NCI-H1417 (cell line): ENCODE results near the gene ADSS2.
"Not testable (repeated sequence)": the region's sequence is repeated elsewhere in the genome, so short reads cannot be mapped to it uniquely, and the experiment has no call there.

Experiments used
- DNase-seq, 3 experiments: peaks; one replicate each; lab custom pipeline; 2025; lab: John Stamatoyannopoulos, UW

The ADSS2 gene

GRCh38 chr1:244365809-244366208, 85.9 kb downstream of the ADSS2 start:
- DNase-seq = no peak

DNA sequence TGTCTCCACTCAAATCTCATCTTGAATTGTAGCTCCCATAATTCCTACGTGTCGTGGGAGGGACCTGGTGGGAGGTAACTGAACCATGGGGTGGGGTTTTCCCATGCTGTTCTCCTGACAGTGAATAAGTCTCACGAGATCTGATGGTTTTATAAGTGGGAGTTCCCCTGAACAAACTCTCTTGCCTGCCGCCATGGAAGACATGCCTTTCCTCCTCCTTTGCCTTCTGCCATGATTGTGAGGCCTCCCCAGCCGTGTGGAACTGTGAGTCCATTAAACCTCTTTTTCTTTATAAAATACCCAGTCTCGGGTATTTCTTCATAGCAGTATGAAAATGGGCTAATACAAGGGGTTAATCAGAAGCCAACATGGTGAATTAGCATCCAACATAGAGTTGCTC, 86.4 kb downstream of the ADSS2 start:
- not testable (repeated sequence) for DNase-seq

- DNase-seq = no peak
These were observed 89.2 kb downstream of the ADSS2 start for GRCh38 chr1:244362476-244362875.

DNA sequence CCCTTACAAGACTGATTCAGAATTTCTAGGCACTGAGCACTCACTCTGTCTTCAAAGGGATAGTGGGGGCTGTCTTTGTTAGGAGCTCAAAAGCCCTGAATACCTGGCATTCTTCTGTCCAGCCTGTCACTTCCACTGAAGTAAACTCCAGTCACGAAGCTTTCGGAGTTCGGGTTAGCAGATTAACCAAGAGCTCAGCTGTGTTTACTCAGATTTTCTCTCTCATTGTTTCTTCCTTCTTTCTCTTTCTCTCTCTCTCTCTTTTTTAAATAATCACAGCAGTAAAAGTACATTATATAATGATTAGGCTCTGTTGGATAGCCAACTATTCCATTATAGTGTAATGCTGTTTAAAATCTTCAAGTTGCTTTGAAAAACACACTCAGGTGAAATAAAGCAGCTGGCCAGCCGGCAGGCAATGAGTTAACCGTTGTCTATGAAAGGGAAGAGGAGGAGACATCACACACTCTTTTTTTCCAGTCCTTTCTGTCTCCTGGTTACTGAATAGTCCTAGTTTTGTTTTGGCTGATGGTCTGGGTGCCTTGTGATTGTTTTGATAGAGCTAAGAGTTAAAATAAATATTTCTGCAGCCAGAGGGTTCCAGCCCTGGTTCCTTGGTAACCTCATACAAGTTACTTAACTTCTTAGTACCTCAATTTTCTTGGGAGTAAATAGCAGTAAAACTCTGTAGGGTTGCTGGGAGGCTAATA, 89.8 kb downstream of the ADSS2 start:
- peak in 2 of 3 experiments; percentile 21 to 64 for DNase-seq
